ENCODE data around the gene DNAAF3. TPM values are rescaled to one million over a fixed set of nuclear protein-coding genes. Genes with fewer than 3 reads are reported as not detected.

The DNAAF3 gene
- total RNA-seq, 1 experiment from 2014 or later, result 52.8 TPM

GRCh38 chr19:55174425-55175116, 8.2 kb upstream of the DNAAF3 start:
- ChIA-PET RAD21 (ENCODE audit: low non-redundant PET in 1 of 2, low total read pairs in 2 of 2, uncharacterized antibody in 2 of 2, unreplicated experiment in 2 of 2) (no interaction called here), CTCF (interaction anchor here (1.1 to 2.4 kb wide), 2 partner anchors 8 to 14 kb away, joined by 3 to 13 read pairs; partner anchors contain the start of gene DNAAF3), POLR2A (interaction anchor here (0.7 to 2.0 kb wide), 2 partner anchors 15 to 36 kb away, joined by 3 to 5 read pairs; no protein-coding TSS in a partner anchor)
- Histone ChIP-seq H3K4me2 (ENCODE audit: low read length) (peak overlapping the region; percentile 99), H3K4me1 (ENCODE audit: control insufficient read depth in 1 of 2, insufficient read depth in 2 of 2, low read length in 2 of 2) (peaks cover 10 to 51% of the 10 kb centered on the region in 2 experiments; a peak in 3 of 4 replicates), H4K20me1 (ENCODE audit: insufficient read depth) (no peaks in the 10 kb centered on the region), H3K27me3 (ENCODE audit: insufficient read depth, low read length) (no peaks in the 10 kb centered on the region), H3K79me2 (ENCODE audit: insufficient read depth, low read length) (no peaks in the 10 kb centered on the region), H3K9ac (ENCODE audit: low read length) (no peak overlapping the region), H3K36me3 (ENCODE audit: control insufficient read depth in 1 of 2, insufficient read depth in 2 of 2, low read length in 2 of 2) (no peaks in the 10 kb centered on the region), H3K9me3 (ENCODE audit: control insufficient read depth in 1 of 2, insufficient read depth in 1 of 2, low read depth in 1 of 2, low read length in 2 of 2) (peaks cover 0 to 5% of the 10 kb centered on the region in 2 experiments; a peak in 1 of 4 replicates), H3K27ac (ENCODE audit: low read depth, low read length) (peak overlapping the region; percentile 56), H3K4me3 (replicated peaks in 1 of 2; ENCODE audit: low read depth in 1 of 2, low read length in 2 of 2) (peak overlapping the region in 1 of 2 experiments; percentile 68; a peak in 2 of 4 replicates), H2AFZ (ENCODE audit: low read depth, low read length, poor library complexity, severe bottlenecking) (no peak overlapping the region), H3K9me2 (ENCODE audit: insufficient read depth) (no peaks in the 10 kb centered on the region)
- no peak for DNase-seq (ENCODE audit: low read depth, low spot score)
- no TSS peak for BruUV-seq (replicated peaks)
- TF ChIP-seq YY1 (IDR thresholded peaks at IDR 0.05; ENCODE audit: extremely low read depth, insufficient replicate concordance, low read depth, low read length) (no peak), SIN3A (IDR thresholded peaks at IDR 0.05; ENCODE audit: low read depth) (no peak), FOSL1 (IDR thresholded peaks at IDR 0.05; ENCODE audit: low read depth) (no peak), ZBTB33 (IDR thresholded peaks at IDR 0.05; ENCODE audit: extremely low read depth, insufficient replicate concordance, low read length) (no peak), CTCF (IDR thresholded peaks at IDR 0.05 in 2 of 3, conservative IDR thresholded peaks at IDR 0.05 in 1 of 3; ENCODE audit: borderline replicate concordance in 1 of 3, insufficient read depth in 1 of 3, low read depth in 2 of 3, low read length in 2 of 3) (no peak), POLR2AphosphoS5 (IDR thresholded peaks at IDR 0.05; ENCODE audit: low read depth, low read length) (no peak), CBX3 (IDR thresholded peaks at IDR 0.05; ENCODE audit: low read depth) (no peak), ATF3 (IDR thresholded peaks at IDR 0.05) (no peak), RAD21 (IDR thresholded peaks at IDR 0.05; ENCODE audit: low read depth) (no peak), ZNF274 (IDR thresholded peaks at IDR 0.05; ENCODE audit: low read depth, low read length) (no peak), EZH2 (IDR thresholded peaks at IDR 0.05) (no peak), CEBPB (IDR thresholded peaks at IDR 0.05; ENCODE audit: low read depth) (no peak), ZFX (IDR thresholded peaks at IDR 0.05) (no peak)
- no peak for ATAC-seq
- intact Hi-C loops (cut with micrococcal nuclease), result no loop called here

Data from HCT116 (cell line).